HG03432 (cell line): ENCODE data around the gene TFPI2.
"Not testable (repeated sequence)": the region's sequence is repeated elsewhere in the genome, so short reads cannot be mapped to it uniquely, and the experiment has no call there.

Source experiments
- ATAC-seq: cut with Tn5 transposase; IDR thresholded peaks from one replicate; pipeline ENCODE4 v1.9.1; 2021; ENCODE audit warnings: mild to moderate bottlenecking, moderate library complexity; ENCODE audit not compliant: unreplicated experiment

TFPI2 gene

DNA sequence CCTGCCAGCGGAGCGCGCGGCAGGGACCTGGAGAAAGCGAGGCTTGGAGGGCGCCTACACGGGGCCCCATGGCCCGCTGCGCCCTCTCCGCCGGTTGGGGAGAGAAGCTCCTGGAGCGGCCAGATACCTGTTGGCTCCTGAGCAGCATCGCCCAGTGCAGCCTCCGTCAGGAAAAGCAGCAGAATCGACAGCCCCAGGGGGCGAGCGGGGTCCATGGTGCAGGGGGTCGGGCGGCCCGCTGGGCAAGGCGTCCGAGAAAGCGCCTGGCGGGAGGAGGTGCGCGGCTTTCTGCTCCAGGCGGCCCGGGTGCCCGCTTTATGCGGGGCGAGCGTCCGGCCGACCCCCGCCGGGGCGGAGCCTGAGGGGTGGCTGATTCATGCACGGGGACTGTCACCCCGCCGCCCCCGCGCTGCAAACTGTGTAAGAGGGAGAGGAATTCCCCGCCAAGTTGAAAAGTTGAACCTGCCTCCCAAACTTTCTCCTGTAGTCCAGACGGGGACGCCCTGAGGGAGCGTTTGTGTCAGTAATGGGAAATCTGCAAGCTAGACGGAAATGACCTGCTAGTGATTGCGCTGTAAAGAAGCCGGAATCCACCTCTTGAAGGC lies at the start of gene TFPI2:
TSS of gene TFPI2 (minus strand) at position 290 of the 605 bp plus-strand sequence. CDS start at position 215, 75 bp downstream.
- peak; percentile 61 for ATAC-seq

- ATAC-seq = no peak
Measured at GRCh38 chr7:93938293-93938692, 47.7 kb upstream of the TFPI2 start.

- no peak for ATAC-seq
Measured at GRCh38 chr7:93937818-93938217, 47.3 kb upstream of the TFPI2 start.

- no peak for ATAC-seq
Measured at GRCh38 chr7:93935102-93935501, 44.5 kb upstream of the TFPI2 start.

DNA sequence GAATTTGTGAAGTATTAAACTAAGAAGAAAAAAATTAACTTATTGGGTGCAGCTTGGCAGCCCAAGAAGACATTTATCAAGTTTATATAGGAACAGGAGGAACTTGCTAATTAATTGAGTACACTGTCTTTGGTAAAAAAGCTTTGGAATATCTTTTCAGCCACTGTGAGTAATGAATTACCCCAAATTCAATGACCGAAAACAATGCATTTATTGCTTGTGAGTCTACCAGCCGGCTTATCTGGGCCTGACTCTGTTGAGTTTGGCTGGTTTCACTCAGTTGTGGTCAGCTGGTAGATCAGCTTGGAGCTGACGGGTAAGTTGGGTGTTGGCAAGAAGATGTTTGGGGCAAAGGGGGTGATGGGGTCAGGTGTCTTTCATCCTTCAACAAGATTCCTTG lies 42.6 kb upstream of the TFPI2 start:
- ATAC-seq = no peak

GRCh38 chr7:93931655-93932054 lies 41.1 kb upstream of the TFPI2 start:
- no peak for ATAC-seq

- no peak for ATAC-seq
Measured at GRCh38 chr7:93927585-93927984, 37.0 kb upstream of the TFPI2 start.

DNA sequence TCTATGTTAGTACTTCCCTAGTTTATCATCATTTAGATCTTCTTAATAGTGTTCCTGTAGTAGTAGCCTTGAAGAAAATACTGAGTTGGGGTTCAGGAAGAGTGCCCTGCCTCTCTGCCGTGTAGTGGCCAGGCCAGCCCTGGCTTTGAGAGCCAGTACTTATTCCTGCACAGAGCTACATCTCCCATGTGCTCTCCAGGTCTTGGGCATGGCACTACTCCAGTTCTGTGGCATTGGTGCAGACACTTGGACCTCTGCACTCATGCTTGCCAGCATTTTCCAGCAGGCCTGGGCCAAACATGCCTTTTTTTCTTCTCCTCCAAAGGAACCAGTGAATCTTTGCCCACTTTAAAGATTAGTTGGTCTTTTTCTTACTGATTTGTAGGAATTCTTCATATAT lies 36.2 kb upstream of the TFPI2 start:
- no peak for ATAC-seq

DNA sequence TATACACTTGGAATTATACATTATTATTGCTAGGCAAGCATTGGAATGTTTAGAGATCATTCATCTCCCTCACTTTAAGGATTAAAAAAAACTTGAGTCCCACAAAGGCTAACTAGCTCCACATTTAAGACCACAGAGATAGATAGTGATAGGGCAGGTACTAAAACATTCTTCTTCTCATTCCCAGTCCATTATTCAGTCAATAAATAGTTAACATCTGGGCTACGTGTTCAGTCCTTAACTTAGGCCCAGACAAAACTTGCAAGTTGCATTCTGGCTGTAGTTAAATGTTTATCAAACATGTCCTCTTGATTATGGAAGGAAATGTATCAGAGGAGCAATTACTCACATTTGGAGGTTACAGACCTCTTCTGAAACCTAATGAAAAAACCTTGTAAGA lies 33.4 kb upstream of the TFPI2 start:
- no peak for ATAC-seq

DNA sequence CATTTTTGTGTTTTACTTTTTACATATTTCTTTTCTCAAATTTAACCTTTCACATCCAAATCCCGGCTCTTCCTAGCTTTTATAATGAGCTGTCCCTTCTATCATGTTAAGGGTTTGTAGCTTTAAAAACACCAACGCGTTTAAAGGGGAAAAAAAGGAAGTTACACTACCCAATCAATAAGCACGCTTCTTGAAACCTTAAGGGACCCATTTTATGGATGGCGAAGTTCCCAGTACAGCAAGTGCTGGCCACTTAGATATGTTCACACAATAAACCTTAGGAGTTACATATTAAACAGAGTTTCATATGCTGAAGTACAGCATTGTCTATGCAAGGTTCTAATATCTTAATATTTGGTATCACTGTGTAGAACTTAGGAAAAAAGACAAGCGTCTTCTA lies 32.7 kb upstream of the TFPI2 start:
- no peak for ATAC-seq

DNA sequence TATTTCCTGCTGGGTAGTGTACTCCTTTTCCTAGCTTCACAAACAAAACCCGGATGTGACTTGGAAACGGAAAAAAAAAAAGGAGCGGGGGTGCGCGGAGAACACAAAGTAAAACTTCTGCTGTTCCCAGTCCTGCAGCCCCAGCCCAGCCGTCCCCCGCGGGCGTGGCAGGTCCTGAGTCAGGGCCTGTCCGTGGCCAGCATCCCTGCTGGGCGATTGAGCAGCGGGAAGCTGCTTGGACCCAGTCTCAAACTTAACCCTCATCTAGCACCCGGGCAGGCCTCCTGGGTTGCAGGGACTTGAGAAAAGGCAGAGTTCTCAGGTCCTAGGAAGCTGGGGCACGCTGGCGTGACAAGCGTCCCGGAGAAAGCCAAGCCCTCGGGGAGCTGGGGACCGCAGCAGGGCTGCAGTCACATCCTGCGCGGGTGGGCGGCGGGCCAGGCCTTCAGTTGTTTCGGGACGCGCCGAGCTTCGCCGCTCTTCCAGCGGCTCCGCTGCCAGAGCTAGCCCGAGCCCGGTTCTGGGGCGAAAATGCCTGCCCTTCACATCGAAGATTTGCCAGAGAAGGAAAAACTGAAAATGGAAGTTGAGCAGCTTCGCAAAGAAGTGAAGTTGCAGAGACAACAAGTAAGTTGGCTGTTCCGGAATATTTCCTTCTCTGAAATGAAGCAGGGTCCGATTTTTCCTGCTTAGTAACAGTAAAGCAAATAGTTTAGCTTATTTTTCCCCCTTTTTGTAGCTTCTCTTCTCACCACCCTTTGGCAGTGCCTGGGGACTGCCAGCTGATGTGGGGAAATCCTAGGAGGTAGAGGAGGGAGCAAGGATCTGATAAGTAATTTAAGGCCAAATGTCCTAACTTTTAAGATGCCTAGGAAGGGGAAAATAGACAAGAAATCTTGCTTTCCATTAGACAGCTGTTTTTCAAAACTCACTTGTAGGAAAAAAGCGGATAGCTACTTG lies 31.3 kb upstream of the TFPI2 start, which contains the start of gene GNG11:
TSS of gene GNG11 (plus strand) at position 129 of the 960 bp plus-strand sequence. CDS start at position 532, 403 bp downstream.
- peak; percentile 96 for ATAC-seq

DNA sequence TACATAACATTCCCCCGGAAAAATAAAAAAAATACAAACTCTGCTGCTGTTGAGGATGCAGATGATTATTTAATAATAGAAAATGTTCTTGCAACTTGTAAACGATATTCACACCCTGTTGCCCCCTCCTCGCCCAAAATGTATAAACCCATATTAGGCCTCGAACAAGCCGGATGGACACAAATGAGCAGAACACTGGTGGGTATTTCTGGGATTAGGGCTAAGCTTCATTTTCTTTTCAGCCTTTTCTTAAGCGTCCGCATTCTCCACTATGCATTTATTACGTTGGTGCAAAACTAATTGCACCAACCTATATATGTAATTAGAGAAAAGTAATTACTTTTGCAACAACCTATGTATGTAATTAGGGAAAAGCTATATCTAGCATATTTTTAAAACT lies 30.6 kb upstream of the TFPI2 start:
- no peak for ATAC-seq

DNA sequence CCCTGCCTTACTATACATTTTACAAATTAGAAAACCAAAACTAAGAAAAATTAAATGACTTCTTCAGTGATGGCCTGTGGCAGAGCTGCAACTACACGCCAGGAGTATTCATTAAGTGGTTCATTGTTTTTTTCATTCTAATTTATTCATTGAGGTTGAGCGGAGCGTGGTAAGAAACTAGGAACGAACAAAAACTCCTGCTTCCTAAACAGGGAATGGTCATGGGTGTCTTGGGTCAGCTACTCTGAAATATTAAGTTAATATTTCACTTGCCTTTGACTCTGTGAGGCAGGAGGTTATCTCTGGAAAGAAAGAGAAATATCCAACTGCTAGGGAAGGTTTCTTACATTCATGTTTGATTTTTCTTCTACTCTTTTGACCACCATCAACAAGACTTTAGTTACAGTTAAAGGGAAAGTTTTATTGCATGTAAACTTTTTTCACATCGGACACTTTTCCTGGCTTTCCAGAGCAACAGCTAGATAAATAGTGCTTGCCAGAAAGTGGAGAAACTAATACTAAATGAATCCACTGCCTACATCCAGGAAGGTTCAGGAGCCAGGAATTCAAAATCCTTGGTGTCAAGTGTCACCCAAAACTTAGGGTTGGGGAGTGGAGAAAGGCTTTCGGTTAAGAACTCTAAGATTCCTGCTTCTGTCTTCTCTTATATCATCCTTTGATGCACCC lies 30.1 kb upstream of the TFPI2 start:
- no peak for ATAC-seq

DNA sequence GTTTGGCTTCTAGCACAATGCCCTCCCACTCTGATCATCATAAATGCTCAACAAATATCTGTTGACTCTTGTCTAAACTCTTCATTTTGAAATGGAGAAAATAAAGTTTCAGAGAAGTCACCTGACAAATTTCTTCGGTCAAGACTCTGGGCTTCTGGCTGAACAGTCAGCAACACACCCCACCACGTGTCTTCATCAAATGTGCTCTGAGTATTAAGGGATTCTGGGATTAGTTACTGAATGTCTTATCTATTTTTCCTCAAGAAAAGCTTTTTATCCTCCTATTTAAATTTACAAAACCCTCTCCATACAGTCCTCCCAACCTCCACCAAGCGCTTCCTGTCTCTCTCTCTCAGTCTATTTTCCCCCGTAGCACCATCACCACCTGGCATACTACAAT lies 25.8 kb upstream of the TFPI2 start:
- peak; percentile 13 for ATAC-seq

DNA sequence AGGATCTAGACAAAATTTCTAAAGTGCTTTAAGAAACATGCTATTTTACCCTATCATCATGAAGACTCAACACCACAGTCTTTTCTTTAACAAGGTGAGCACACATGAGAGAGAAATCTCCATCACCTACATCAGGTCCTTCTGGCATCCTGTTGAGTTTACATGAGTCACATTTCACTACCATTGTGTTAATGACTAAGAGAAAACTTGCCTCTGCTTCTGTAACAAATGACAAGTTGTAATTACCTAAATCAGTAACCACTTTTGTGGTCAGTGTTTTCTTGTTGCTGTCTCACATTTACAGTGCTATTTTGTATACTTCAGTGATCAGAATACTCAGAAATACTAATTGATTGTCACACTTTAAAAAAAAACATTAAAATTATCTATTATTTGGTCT lies 25.3 kb upstream of the TFPI2 start:
- ATAC-seq = peak; percentile 69

DNA sequence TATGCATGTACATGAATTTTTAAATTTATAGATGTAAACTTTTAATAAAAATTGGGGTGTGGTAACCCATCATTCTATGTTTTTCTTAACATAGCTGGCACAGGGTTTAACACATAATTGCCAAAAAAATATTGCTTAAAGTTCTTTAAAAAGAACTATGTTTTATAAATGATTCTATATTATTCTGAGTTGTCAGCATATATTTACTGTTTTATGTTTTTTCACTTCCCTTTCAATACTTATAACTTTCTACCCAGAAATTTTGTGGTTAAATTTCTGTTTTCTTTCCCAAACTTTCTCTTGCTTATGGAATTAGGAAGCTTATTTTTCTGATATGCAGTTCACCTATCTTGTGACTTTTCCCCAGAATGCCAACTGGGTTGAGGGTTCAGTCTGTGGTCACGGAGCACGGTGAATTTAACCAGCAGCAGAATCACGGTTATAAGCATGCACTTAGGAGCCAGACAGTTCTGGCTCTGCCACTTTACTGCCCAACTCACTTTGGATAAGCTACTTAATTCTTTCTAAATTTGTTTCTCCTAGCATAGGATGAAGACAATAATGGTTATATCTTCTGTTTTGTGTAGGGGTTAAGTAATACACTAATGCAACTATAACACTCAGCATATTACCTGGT lies 24.8 kb upstream of the TFPI2 start:
- not testable (repeated sequence) for ATAC-seq

GRCh38 chr7:93914581-93915066 lies 24.1 kb upstream of the TFPI2 start:
- no peak for ATAC-seq

DNA sequence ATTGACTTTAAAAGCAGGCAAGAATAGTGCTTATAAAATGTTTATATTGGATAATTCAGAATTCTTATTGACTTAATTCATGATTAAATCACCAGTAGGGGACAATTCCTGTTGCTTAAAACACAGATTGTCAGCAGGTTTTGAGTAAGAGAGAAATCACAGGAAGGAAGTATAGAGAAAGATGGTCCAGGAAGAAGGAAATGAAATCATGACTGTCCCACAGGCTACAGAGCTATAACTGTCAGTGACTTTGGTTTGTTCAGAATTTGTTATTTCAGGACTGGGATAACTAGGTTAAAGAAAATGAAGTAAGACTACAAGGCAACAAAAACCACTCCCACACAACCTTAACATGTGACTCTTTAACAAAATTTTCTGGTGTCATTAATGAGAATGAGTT lies 22.6 kb upstream of the TFPI2 start:
- ATAC-seq = no peak

DNA sequence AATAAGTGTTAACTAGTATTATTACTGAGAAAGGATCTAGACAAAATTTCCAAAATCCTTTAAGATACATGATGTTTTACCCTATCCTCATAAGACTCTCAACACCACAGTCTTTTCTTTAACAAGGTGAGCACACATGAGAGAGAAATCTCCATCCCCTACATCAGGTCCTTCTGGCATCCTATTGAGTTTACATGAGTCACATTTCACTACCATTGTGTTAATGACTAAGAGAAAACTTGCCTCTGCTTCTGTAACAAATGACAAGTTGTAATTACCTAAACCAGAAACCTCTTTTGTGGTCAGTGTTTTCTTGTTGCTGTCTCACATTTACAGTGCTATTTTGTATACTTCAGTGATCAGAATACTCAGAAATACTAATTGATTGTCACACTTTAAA lies 21.1 kb upstream of the TFPI2 start:
- peak; percentile 61 for ATAC-seq

- ATAC-seq = not testable (repeated sequence)
Measured at GRCh38 chr7:93911242-93911641, 20.7 kb upstream of the TFPI2 start.
